ENCODE data around the gene MAP4. TPM values are rescaled to one million over a fixed set of nuclear protein-coding genes. Genes with fewer than 3 reads are reported as not detected.
A peak's percentile ranks its signal among the peaks of the same experiment; 100 is the strongest.

MAP4 gene
- polyA plus RNA-seq, 1 donor from 2014 or later: 55.0 TPM

DNA sequence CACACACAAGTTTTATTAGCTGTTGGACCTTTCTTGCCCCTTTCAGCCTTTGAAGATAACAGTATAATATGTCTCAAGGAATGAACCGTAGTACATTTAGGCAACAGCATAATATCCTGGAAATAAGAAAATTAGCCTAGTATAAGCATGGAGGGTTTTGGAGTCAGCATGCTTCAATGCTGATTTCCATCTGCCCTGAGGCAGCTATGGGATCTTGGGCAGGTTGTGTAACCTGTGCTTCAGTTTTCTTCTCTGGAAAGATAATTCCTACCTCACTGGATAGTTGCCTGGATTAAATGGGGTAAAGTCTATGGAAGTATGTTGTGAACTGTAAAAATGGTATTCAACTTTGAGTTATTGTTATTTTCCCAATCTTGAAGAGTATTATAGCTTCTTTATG is 211.6 kb downstream of the MAP4 start:
- H3K4me1 Mint-ChIP-seq: peaks cover 7 to 21% (median 10%) of the 10 kb centered on the region in 3 donors
- H3K27me3 Mint-ChIP-seq: no peaks in the 10 kb centered on the region
- peak overlapping the region; percentile 23 to 97 (median 90) for H3K4me3 Mint-ChIP-seq
- H3K9me3 Mint-ChIP-seq: no peaks in the 10 kb centered on the region
- H3K27ac Mint-ChIP-seq: peak overlapping the region in 2 of 3 donors; percentile 69 to 88
- H3K36me3 Mint-ChIP-seq: no peaks in the 10 kb centered on the region

DNA sequence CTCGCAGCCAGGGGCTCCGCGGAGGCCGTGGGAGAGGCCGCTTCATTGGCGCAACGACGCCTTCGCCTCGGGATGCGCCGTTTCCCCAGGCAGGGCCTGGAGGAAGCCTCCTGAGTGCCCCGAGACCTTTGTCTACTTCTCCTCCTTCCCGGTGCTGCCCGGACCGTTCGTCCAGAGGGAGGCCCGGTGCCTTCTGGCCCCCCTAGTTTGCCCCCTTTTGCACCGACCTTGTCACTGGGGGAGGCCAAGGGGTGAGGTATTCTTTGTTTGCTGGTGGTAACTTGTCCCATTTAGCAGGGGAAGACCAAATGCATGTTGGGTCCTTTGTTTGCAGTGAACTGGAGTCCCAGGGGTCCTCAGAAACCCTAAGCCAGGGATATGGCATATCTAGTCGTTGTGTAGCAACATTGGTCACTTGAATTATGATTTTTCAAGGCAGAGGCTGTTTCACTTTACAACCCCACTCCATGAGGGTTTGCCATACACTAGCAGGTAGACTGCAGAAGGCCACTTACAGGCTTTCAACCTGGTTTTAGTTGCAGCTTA is 212.7 kb downstream of the MAP4 start:
- Mint-ChIP-seq H3K36me3 (no peaks in the 10 kb centered on the region), H3K9me3 (no peaks in the 10 kb centered on the region), H3K27me3 (no peaks in the 10 kb centered on the region), H3K4me3 (peak overlapping the region; percentile 89 to 97 (median 94)), H3K27ac (peak overlapping the region; percentile 88 to 89 (median 88)), H3K4me1 (peaks cover 7 to 22% (median 10%) of the 10 kb centered on the region in 3 donors)

DNA sequence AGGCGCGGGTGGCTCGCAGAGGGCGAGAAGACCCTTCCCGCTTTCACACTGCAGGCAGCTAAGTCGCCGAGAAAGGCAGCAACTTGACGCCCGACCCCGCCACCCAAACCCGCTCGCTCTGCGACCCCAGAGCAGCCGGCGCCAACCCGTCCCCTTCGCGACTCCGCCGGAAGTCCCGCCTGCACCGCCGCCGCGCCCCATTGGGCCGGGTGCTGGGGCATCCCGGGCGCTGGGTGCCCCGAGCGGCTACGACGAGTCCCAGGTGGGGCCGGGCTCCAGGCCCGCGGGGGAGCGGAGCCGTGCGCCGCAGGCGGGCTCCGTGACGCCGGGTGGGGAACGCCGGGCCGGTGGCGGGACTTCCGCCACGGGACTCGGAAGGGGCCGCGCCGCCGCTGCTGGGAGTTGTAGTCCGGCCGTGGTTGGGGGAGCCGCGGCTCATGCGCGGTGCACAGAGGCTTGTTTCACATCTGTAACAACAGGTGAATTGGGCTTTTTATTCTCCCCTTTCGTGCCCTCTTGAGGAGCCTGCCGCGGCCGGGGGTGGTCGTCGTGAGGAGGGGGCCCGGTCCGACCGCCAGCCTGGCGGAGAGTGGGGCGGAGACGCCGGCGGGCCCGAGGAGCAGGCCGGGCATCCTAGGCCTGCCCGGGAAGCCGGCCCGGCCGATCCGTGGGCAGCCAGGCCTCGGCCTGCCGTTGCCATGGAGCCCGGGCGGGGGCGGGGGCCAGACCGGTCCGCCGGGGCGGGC is 213.3 kb downstream of the MAP4 start, which contains the start of gene DHX30:
TSS of gene DHX30 (plus strand) at position 405 of the 746 bp plus-strand sequence. CDS start 7,546 bp downstream, outside the sequence.
- H3K36me3 Mint-ChIP-seq: no peaks in the 10 kb centered on the region
- no peaks in the 10 kb centered on the region for H3K27me3 Mint-ChIP-seq
- peak within 1 kb of the TSS; percentile 94 to 98 (median 97) for H3K4me3 Mint-ChIP-seq
- no peaks in the 10 kb centered on the region for H3K9me3 Mint-ChIP-seq
- H3K4me1 Mint-ChIP-seq: peaks cover 7 to 22% (median 10%) of the 10 kb centered on the region in 3 donors
- H3K27ac Mint-ChIP-seq: peak within 1 kb of the TSS; percentile 88 to 89 (median 88)

Other genes with a start within 250 kb of the MAP4 start
- gene SMARCC1, start 234.5 kb downstream of the MAP4 start, polyA plus RNA-seq: 106 TPM
- gene DHX30, start 213.3 kb downstream of the MAP4 start, polyA plus RNA-seq: 33.5 TPM
- not detected for gene CDC25A, start 172.0 kb upstream of the MAP4 start, polyA plus RNA-seq
- 1.1 TPM for gene CAMP, start 207.1 kb upstream of the MAP4 start, polyA plus RNA-seq
- gene ZNF589, start 224.7 kb upstream of the MAP4 start, polyA plus RNA-seq: 9.1 TPM